GM13977 (cell line): Measurements from ENCODE around the gene DNAJC9.

Experiments used
- DNase-seq: peaks from one replicate; pipeline ENCODE4 v3.0.0; 2012; ENCODE audit warnings: low spot score
- in situ Hi-C: fragments of 300-500 bp; cut with MboI; formaldehyde crosslinking; loops from one replicate; pipeline ENCODE4 v1.12.0; 2022; ENCODE audit warnings: low sequenced_read_pairs, low pct_unique_long_range_greater_than_20kb, mixed read lengths, inconsistent platforms; ENCODE audit not compliant: unreplicated experiment
- TF ChIP-seq, protein P1 (sequence below): IDR thresholded peaks from 2 replicates; pipeline ENCODE4 v1.5.1; 2012; ENCODE audit warnings: mild to moderate bottlenecking, control low read depth; ENCODE audit not compliant: insufficient read depth; ENCODE audit errors: extremely low read depth, missing control alignments

DNAJC9 gene

DNA sequence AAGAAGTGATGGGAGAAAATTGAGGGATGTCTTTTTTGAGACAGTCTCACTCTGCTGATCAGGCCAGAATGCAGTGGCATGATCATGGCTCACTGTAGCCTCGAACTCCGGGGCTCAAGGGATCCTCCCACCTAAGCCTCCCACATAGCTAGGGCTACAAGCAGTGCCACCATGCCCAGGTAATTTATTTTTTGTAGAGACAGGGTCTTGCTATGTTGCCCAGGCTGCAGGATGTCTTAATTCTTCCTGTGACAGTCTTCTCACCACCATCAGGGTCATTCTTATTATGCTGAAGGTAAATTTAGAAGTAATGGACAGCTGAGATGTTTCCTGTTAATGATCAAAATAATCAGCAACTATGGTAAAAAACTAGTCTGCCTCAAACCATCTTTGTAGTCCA, 7.1 kb downstream of the DNAJC9 start:
- no peak for DNase-seq
- in situ Hi-C loops, result no loop called here
- TF ChIP-seq, protein P1, sequence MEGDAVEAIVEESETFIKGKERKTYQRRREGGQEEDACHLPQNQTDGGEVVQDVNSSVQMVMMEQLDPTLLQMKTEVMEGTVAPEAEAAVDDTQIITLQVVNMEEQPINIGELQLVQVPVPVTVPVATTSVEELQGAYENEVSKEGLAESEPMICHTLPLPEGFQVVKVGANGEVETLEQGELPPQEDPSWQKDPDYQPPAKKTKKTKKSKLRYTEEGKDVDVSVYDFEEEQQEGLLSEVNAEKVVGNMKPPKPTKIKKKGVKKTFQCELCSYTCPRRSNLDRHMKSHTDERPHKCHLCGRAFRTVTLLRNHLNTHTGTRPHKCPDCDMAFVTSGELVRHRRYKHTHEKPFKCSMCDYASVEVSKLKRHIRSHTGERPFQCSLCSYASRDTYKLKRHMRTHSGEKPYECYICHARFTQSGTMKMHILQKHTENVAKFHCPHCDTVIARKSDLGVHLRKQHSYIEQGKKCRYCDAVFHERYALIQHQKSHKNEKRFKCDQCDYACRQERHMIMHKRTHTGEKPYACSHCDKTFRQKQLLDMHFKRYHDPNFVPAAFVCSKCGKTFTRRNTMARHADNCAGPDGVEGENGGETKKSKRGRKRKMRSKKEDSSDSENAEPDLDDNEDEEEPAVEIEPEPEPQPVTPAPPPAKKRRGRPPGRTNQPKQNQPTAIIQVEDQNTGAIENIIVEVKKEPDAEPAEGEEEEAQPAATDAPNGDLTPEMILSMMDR, result no peak

GRCh38 chr10:73238990-73239566, 8.0 kb downstream of the DNAJC9 start:
- TF ChIP-seq, protein P1, result no peak
- in situ Hi-C loops, result no loop called here

GRCh38 chr10:73234695-73235094, 12.4 kb downstream of the DNAJC9 start:
- DNase-seq, result no peak
- in situ Hi-C loops, result no loop called here
- TF ChIP-seq, protein P1, result no peak

More at GRCh38 chr10:73238990-73239566, 8.0 kb downstream of the DNAJC9 start:
- no peak for DNase-seq

GRCh38 chr10:73233883-73234282, 13.2 kb downstream of the DNAJC9 start:
- in situ Hi-C loops, result no loop called here
- DNase-seq, result no peak
- TF ChIP-seq, protein P1, result no peak

GRCh38 chr10:73232887-73233286, 14.2 kb downstream of the DNAJC9 start:
- TF ChIP-seq, protein P1, result no peak
- in situ Hi-C loops, result no loop called here
- no peak for DNase-seq

- in situ Hi-C loops, result no loop called here
- TF ChIP-seq, protein P1, result no peak
- no peak for DNase-seq
Measured at GRCh38 chr10:73229567-73229966, 17.5 kb downstream of the DNAJC9 start.

- DNase-seq, result no peak
- TF ChIP-seq, protein P1, result no peak
- in situ Hi-C loops, result no loop called here
Measured at GRCh38 chr10:73228247-73228646, 18.8 kb downstream of the DNAJC9 start.
